ENCODE measurements around the gene HMGXB3.

HMGXB3 gene

DNA sequence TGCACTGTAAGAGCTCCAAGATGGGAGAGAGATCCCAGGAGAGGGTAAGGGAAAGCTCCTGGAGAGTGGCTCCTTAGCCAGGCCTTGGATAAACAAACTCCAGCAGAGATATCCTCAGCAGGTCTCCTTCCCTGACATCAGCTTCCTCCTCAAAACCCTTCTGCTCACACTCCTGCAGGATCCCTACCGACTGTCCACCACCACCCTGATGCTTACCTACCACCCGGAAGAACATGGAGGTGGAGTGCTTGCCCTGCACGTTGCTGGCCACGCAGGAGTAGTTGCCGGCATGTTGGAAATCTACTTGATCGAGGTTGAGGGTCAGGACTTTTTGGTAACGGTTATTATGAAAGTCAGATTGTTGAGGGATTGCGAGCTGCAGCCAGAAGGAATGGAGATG, 76.5 kb downstream of the HMGXB3 start:
- H3K36me3 ChIP-seq (ENCODE audit: control insufficient read depth, insufficient read depth, low read length) = no peaks in the 10 kb centered on the region
- H3K27ac ChIP-seq = no peak overlapping the region
- H3K9me3 ChIP-seq (ENCODE audit: control insufficient read depth, low read length) = no peaks in the 10 kb centered on the region
- no peak overlapping the region for H2AFZ ChIP-seq
- H3K4me2 ChIP-seq (ENCODE audit: low read length) = no peak overlapping the region
- no peaks in the 10 kb centered on the region for H3K79me2 ChIP-seq
- no peak overlapping the region for H3K4me3 ChIP-seq (ENCODE audit: low read depth, low read length)
- no peaks in the 10 kb centered on the region for H3K27me3 ChIP-seq (ENCODE audit: control insufficient read depth, insufficient read depth, low read length)
- TF ChIP-seq, protein P1, sequence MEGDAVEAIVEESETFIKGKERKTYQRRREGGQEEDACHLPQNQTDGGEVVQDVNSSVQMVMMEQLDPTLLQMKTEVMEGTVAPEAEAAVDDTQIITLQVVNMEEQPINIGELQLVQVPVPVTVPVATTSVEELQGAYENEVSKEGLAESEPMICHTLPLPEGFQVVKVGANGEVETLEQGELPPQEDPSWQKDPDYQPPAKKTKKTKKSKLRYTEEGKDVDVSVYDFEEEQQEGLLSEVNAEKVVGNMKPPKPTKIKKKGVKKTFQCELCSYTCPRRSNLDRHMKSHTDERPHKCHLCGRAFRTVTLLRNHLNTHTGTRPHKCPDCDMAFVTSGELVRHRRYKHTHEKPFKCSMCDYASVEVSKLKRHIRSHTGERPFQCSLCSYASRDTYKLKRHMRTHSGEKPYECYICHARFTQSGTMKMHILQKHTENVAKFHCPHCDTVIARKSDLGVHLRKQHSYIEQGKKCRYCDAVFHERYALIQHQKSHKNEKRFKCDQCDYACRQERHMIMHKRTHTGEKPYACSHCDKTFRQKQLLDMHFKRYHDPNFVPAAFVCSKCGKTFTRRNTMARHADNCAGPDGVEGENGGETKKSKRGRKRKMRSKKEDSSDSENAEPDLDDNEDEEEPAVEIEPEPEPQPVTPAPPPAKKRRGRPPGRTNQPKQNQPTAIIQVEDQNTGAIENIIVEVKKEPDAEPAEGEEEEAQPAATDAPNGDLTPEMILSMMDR (IDR thresholded peaks at IDR 0.05) = no peak
- no peak overlapping the region for H3K9ac ChIP-seq
- peaks cover 3% of the 10 kb centered on the region for H3K4me1 ChIP-seq

DNA sequence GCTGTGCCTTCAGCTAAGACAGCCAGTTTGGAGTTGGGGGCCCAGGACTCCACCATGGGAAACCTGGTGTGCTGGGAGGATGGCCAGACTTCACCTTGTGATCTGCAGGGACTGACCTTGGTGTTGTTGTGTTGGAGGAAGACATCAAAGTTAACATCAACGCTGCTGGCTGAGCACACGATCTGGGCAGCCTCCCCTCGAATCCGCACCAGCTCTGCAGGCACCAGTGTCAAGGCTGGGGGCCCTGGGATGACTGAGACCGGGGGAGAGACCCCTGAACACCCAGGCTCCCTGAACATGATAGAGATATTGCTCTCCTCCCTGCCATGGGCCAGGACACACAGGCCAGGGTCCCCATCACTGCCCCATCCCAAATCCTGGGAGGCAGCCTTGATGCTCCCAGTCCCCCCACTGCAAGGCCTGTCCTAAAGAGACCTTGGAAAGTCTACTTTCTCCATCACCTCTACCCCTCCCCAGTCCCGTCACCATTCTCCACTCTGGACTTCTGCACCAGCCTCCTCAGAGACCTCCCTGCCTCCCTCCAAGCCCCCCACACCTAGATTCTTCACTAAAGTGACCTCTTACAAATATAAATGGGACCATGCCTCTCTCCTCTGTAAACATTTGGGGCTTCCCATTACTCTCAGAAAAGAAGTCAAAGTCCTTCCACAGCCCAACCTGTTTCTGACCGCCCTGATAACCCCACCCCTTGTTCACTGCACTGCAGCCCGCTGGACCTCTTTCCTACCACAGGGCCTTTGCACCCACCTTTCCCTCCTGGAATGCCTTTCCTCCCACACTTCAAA, 77.7 kb downstream of the HMGXB3 start:
- Histone ChIP-seq H3K4me1 (peaks cover 3% of the 10 kb centered on the region), H3K27me3 (ENCODE audit: control insufficient read depth, insufficient read depth, low read length) (no peaks in the 10 kb centered on the region), H3K27ac (no peak overlapping the region), H2AFZ (no peak overlapping the region), H3K79me2 (no peaks in the 10 kb centered on the region), H3K9ac (no peak overlapping the region), H3K9me3 (ENCODE audit: control insufficient read depth, low read length) (no peaks in the 10 kb centered on the region), H3K4me2 (ENCODE audit: low read length) (no peak overlapping the region), H3K4me3 (ENCODE audit: low read depth, low read length) (no peak overlapping the region), H3K36me3 (ENCODE audit: control insufficient read depth, insufficient read depth, low read length) (no peaks in the 10 kb centered on the region)
- TF ChIP-seq, protein P1 (IDR thresholded peaks at IDR 0.05) = no peak

DNA sequence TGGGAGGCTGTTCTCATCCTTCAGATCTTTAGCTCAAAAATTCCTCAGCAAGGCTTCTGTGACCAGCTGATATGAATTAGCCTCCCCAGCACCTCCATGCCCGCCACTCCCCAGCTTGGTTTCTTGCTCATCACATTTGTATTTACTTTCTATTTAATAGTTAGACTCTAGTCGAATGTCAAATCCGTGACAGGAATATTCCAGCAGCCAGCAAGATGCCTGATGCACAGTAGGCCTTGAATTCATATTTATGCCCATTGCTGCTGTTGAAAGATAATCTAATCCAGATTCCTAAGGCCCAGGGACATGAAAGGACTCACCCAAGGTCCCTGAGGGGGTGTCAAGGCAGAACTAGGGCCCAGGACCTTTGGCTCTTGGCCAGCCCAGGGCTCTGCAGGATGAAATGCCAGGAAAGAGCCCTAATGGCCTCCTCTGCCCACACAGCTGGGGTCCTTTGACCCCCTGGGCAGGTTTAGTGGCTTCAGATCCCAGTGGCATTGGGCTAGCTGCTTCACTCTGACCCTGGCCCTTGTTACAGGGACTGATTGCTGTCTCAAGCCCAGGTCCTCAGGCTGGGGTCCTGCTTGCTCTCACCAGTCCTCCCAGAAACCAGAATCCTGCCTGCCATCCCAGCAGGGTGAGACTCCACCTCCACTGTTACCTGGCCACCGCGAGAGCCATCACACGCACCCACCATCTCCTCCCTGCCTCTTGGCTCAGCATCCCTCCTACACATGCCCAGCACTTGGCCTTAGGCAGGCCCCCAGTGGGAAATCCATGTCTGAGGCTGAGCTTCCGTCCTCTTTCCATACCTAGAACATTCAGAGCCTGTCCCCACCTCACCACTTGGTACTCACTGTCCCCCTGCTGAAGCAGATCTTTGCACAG, 78.5 kb downstream of the HMGXB3 start:
- Histone ChIP-seq H3K27ac (no peak overlapping the region), H3K9ac (no peak overlapping the region), H3K36me3 (ENCODE audit: control insufficient read depth, insufficient read depth, low read length) (no peaks in the 10 kb centered on the region), H3K79me2 (no peaks in the 10 kb centered on the region), H3K4me1 (peaks cover 3% of the 10 kb centered on the region), H3K4me2 (ENCODE audit: low read length) (no peak overlapping the region), H3K9me3 (ENCODE audit: control insufficient read depth, low read length) (no peaks in the 10 kb centered on the region), H3K27me3 (ENCODE audit: control insufficient read depth, insufficient read depth, low read length) (no peaks in the 10 kb centered on the region), H2AFZ (no peak overlapping the region), H3K4me3 (ENCODE audit: low read depth, low read length) (no peak overlapping the region)
- TF ChIP-seq, protein P1 (IDR thresholded peaks at IDR 0.05) = no peak

DNA sequence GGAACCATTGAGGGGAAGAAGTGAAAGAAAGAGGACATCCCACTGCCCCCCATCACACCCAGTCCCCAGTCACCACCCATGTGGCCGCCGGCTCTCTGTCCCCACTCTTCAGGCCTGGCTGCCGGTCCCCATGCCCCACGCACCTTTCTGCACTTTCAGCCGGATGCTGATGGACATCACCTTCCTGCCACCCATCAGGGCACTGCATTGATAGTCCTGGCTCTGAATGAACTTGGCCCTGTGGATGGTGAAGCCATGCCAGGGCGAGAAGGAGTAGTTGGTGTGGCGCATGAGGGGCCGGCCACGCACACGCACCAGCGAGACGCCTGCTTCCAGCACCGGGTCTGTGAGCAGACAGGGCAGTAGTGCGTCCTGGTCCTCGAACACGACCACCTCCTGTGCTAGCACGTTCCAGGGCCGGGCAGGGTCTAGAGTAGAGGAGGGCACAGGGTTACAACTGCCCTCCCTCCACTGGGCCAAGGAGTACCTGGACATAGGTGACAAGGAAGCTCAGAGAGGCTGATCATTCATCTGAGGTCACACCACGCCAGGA, 79.4 kb downstream of the HMGXB3 start:
- H3K36me3 ChIP-seq (ENCODE audit: control insufficient read depth, insufficient read depth, low read length) = no peaks in the 10 kb centered on the region

More for the DNA sequence above, 79.4 kb downstream of the HMGXB3 start:
- H3K27me3 ChIP-seq (ENCODE audit: control insufficient read depth, insufficient read depth, low read length) = no peaks in the 10 kb centered on the region
- TF ChIP-seq, protein P1 (IDR thresholded peaks at IDR 0.05) = no peak
- peaks cover 3% of the 10 kb centered on the region for H3K4me1 ChIP-seq
- no peak overlapping the region for H3K27ac ChIP-seq
- no peak overlapping the region for H3K4me2 ChIP-seq (ENCODE audit: low read length)
- H3K9ac ChIP-seq = no peak overlapping the region
- no peak overlapping the region for H3K4me3 ChIP-seq (ENCODE audit: low read depth, low read length)
- no peaks in the 10 kb centered on the region for H3K79me2 ChIP-seq
- no peaks in the 10 kb centered on the region for H3K9me3 ChIP-seq (ENCODE audit: control insufficient read depth, low read length)
- H2AFZ ChIP-seq = no peak overlapping the region
